HG03460 (cell line): ENCODE measurements around the gene ENPP3.
A peak's percentile ranks its signal among the peaks of the same experiment; 100 is the strongest.

Experiments used
- ATAC-seq: cut with Tn5 transposase; IDR thresholded peaks from one replicate; pipeline ENCODE4 v1.9.1; 2021; ENCODE audit not compliant: unreplicated experiment

The ENPP3 gene

GRCh38 chr6:131636880-131637792 lies at the start of gene ENPP3:
ENPP3 (plus strand) TSS chr6:131637302; CDS start chr6:131637385, 83 bp downstream.
- ATAC-seq: no peak

DNA sequence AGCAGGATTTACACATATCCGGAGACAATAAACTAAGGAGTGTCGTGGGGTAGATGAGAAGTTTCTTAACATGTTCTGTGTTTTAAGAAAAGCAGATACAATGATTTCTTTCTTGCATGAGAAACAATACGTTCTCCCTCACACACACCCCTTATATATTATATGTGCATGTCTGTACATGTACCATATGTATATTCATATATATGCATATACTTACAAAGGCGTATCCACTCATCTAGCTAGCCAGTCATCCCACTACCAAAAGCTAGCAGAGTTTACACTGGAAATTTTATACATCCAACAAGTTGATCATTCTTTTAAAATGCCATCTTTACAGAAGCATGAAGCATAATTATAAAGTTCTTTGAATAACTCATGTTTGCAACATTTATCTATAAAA lies 49.2 kb upstream of the ENPP3 start:
- ATAC-seq: no peak

- ATAC-seq: no peak
Observed at GRCh38 chr6:131588643-131589042, 48.5 kb upstream of the ENPP3 start.

- no peak for ATAC-seq
Observed at GRCh38 chr6:131592935-131593334, 44.2 kb upstream of the ENPP3 start.

DNA sequence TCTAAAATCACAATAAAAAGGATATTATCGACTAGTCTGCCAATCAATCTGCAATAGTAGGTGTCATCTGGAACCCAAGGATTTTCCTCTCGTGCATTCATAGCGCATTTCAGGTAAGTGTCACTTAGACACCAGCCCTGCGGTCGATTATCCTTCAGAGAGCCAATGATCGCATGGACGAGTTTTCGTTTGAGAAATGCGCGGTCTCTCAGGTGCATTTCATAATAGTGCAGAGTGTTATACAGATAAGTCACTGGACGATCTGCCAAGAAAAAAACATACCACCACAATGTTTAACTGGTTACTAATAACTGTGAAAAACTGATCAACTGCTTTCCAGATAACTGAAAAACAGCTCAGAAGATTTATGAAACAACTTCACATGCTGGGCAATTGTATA lies 43.0 kb upstream of the ENPP3 start:
- no peak for ATAC-seq

GRCh38 chr6:131597446-131597845 lies 39.7 kb upstream of the ENPP3 start:
- ATAC-seq: no peak

DNA sequence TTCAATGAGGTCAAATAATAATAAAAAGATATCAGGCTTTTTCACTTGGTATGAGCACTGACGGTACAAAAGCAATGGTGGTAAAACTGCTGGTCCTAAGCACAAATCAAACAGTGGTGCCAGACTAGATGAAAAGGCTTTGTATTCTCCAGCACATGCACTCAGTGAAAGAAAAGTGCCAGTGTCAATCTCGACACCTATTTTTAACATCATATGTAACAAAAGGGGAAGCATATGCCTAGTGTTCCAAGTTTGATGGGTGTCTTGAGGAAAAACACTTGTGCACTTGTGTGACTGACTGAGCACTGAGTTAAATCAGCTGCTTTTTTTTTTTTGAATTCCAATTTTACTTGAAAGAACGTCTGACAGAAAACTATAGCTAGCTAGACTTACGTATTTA lies 36.4 kb upstream of the ENPP3 start:
- ATAC-seq: no peak

DNA sequence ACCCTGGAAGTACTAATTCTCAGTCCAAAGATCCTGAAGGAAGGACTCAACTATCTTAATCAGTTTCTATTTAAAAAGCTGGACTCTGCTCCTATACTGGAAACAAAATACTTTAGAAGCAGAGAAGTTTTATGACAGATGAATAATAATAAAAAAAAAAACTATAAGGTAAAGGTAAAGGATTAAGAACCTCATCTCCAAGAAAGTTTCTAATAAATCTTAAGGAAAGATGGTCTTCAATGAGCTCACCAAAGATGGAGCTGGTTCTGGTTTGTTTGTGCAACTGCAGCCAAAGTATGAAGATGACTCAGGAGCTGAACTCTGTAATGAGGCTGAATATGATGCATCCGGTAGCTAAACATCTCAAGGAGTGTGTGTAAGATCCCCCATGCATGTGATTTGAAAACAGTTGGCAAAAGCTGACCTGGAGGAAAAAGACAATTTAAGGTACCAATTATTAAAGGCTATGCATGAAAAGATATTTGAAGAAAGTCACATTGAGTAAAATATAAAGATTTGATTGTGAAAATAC lies 34.3 kb upstream of the ENPP3 start:
- ATAC-seq: no peak

DNA sequence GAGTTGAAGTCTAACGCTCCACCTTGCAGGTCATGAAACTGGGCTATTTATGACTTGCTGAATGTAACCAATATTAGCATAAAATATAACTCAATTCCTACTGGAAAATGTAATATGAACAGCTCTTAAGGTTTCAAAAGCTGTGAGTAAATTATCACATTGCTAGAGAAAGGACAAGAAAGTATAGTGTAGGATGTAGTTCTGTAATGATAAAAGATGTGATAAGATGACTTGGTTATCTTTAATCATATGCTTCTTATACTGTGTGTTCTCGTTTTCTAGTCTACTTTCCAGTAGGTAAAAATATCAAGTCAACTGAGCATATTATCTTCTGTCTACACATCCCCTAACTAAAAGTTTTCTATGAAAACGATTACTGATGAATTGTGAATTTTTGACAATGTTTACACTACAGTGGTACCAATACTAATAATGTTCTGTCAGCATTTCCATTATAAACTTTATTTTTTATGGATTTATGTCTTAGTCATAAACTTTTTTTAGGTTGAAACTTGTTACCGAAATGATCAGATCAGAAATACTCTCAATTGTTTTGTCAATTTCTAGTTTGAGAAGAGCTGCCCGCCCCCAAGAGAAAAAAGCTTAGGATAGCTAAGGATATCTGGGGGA lies 23.7 kb upstream of the ENPP3 start:
- ATAC-seq: no peak

DNA sequence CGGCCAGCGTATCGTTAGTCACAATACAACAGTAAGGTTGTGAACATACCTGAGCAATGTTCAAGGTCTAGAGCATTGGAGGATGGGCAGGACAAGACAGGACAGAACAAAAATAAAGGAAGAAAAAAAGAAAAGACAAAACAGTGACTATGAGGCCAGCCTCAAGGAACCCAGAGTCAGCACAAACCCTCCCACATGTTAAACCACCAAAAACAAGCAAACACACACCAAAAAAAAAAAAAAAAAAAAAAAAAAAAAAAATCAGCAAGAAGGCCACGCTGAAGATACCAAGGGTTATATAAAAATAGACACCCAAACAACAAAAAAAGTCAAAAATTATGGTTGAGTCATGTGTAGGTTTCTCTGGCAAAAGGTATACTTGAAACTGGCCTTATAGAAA lies 21.8 kb upstream of the ENPP3 start:
- ATAC-seq: no peak

- ATAC-seq: peak; percentile 97
Observed at GRCh38 chr6:131627724-131628682, 9.1 kb upstream of the ENPP3 start, which contains the start of gene MED23. MED23 (minus strand) TSS chr6:131628242; CDS start chr6:131628049, 193 bp downstream.

GRCh38 chr6:131628726-131629125 lies 8.4 kb upstream of the ENPP3 start:
- ATAC-seq: no peak

GRCh38 chr6:131629651-131630050 lies 7.5 kb upstream of the ENPP3 start:
- ATAC-seq: no peak

GRCh38 chr6:131631625-131632289 lies 5.3 kb upstream of the ENPP3 start:
- no peak for ATAC-seq

DNA sequence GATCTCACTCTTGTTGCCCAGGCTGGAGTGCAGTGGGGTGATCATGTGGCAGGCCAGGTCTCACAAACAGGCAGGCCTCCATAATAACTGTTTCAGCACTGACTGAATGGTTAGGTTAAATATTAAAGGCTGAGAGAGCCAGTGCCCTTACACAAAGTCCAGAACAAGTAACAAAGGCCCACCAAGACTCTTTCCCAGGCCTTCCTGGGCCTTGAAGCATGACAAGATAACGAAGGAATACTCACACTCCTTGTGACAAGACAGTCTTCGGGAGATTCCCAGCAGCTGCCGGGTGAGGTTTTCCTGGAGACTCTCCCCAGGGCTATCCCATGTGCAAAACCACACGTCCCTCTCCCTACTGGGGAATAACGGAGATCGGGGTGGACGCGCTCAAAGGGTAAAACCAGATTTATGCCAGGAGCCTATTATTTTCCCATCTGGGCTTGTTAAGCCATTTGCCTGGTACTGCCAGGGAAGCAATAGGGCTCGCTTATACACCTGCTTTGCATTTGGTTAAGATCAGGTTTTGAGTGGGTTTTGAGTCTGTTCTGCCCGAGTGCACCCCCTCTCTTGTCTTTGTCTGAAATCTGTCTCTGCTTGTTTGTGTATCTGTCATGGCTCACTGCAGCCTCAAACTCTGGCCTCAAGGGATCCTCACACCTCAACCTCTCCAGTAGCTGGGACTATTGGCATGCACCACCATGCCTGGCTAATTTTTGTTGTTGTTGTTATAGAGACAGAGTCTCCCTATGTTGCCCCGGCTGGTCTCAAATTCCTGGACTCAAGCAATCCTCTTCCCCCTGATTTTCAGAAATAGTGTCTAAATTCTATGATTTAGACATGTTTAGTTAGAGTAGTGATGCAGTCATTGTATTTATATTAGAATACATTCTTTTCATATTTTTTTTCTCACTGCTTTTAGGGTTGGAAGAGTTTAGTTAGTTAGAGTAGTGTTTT lies 1.4 kb upstream of the ENPP3 start:
- ATAC-seq: peak; percentile 79

- no peak for ATAC-seq
Observed at GRCh38 chr6:131638013-131638412, 911 bp downstream of the ENPP3 start.

- peak; percentile 50 for ATAC-seq
Observed at GRCh38 chr6:131640100-131640499, 3.0 kb downstream of the ENPP3 start.

- no peak for ATAC-seq
Observed at GRCh38 chr6:131640576-131640975, 3.5 kb downstream of the ENPP3 start.

GRCh38 chr6:131641554-131641953 lies 4.5 kb downstream of the ENPP3 start:
- ATAC-seq: no peak
